HL-60 (cell line): ENCODE data around the gene COL25A1.

Source experiments
- DNase-seq, 2 experiments: peaks; one replicate each; pipeline ENCODE4 v3.0.0-alpha.2; 2010 to 2020; ENCODE audit warnings: low read depth in 1 of 2, low spot score in 1 of 2
- H3K27ac ChIP-seq: fragments of 250-450 bp; sonication (Bioruptor Pico); replicated peaks from 2 replicates; pipeline ENCODE4 v1.5.1; 2020; ENCODE audit warnings: mild to moderate bottlenecking, moderate library complexity
- H3K27me3 ChIP-seq: fragments of 250-450 bp; sonication (Bioruptor Pico); 2 replicates; pipeline ENCODE4 v1.5.1; 2021; ENCODE audit warnings: mild to moderate bottlenecking, moderate library complexity; ENCODE audit not compliant: insufficient read depth, poor library complexity, severe bottlenecking
- H3K4me3 ChIP-seq: replicated peaks from 2 replicates; pipeline ENCODE4 v1.5.1; 2011; ENCODE audit warnings: mild to moderate bottlenecking, control low read depth, low read length; ENCODE audit not compliant: insufficient read depth
- CTCF ChIP-seq: IDR thresholded peaks from one replicate; pipeline ENCODE4 v1.5.1; 2011; ENCODE audit warnings: low read length, control low read depth, inconsistent platforms; ENCODE audit not compliant: insufficient read depth
- GABPA ChIP-seq: IDR thresholded peaks from 2 replicates; pipeline ENCODE4 v1.6.1; 2012; ENCODE audit warnings: low read depth
- POLR2AphosphoS5 ChIP-seq: IDR thresholded peaks from 2 replicates; pipeline ENCODE4 v1.6.1; 2012; ENCODE audit warnings: low read depth
- REST ChIP-seq: IDR thresholded peaks from 2 replicates; pipeline ENCODE4 v1.6.1; 2012; ENCODE audit warnings: low read depth; ENCODE audit not compliant: insufficient replicate concordance
- SPI1 ChIP-seq: IDR thresholded peaks from 2 replicates; pipeline ENCODE4 v1.6.1; 2012; ENCODE audit warnings: low read depth, mild to moderate bottlenecking, borderline replicate concordance

COL25A1 gene

DNA sequence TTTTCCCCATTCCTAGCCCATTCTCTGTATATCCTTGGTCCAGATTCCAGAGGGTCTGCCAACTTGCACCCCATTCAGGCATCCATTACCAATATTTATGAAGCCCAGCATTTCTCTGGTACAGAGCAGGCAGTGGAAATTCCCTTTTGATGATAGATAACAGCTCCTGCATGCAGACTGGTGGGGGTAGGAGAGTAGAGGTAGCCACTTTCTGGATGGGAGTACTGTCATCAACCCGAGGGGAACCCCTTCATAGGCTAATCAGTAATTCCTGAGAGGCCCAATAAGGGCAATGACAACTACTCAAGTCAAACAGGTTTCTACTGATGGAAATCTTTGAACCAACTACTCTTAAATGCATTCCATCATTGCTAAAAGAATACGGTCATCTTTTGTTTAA is 63.7 kb downstream of the COL25A1 start:
- TF ChIP-seq GABPA (no peak), REST (no peak), SPI1 (no peak), CTCF (no peak), POLR2AphosphoS5 (no peak)
- Histone ChIP-seq H3K27me3 (no peaks in the 10 kb centered on the region), H3K4me3 (no peak overlapping the region), H3K27ac (no peak overlapping the region)
- DNase-seq, result no peak

DNA sequence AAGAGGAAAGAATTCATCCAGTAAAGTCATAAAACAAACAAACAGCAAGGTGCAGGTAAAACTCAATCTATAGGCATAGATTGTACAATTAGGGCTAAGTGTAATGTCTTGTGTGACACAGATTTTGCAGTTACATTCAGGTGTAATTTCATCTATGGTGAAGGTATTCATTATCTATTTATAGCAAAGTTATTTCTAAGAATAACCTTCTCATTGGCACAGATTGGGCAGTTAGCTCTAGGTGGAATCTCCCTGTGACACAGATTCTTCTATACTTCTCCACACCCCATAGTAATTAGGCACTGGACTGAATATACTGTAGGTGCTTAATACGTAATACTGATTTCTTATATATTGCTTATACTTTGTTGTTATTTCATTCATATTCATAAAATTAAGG is 66.8 kb downstream of the COL25A1 start:
- TF ChIP-seq REST (no peak), SPI1 (no peak), CTCF (no peak), GABPA (no peak), POLR2AphosphoS5 (no peak)
- Histone ChIP-seq H3K27me3 (no peaks in the 10 kb centered on the region), H3K27ac (no peak overlapping the region), H3K4me3 (no peak overlapping the region)
- no peak for DNase-seq

DNA sequence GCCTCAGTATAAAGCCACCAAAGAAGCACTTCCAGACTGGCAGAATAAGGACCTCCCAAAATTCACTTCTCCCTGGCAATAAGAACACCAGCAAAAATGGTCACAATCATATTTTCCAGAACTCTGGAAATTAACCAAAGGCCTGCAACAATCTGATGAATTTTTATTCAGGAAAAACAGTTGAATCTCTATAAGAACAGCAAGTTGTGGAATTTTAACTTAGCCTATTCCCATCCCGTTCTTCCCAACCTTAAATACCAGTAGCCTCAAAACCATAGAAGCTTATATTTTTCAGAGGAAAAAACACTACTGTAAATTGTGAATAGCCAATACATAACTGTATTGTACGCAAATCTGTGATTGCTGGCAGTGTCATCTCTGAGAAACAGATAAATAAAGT is 67.9 kb downstream of the COL25A1 start:
- no peak for DNase-seq
- H3K27me3 ChIP-seq, result no peaks in the 10 kb centered on the region
- TF ChIP-seq POLR2AphosphoS5, result no peak
- TF ChIP-seq SPI1, result no peak
- TF ChIP-seq REST, result no peak
- TF ChIP-seq GABPA, result no peak
- TF ChIP-seq CTCF, result no peak
- H3K4me3 ChIP-seq, result no peak overlapping the region
- H3K27ac ChIP-seq, result no peak overlapping the region
